ENCODE results near the gene CEP63.

Gene CEP63

DNA sequence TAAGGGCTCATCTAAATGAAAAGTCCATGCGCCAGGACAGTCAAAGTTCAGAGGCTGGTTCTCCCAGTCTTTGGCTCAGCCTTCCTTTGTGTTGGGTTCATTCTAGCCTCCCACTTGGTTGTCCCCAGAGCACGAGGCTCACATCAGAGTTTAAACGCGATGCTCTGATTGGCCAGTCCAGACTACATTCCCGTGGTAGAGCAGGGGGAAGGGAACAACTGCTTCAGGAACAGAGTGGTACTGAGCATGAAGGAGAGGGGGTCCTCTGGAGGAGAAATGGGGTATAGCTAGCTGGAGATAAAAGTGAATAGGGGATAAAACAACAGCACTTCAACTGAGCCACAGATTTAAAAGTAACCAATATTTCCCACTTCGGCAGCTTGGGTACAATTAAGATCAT, 32.2 kb upstream of the CEP63 start:
- no peak overlapping the region for H3K4me3 ChIP-seq (ENCODE audit: low read depth, low read length)
- DNase-seq (ENCODE audit: low read depth) = peak; percentile 7
- no peak for TF ChIP-seq MYC (IDR thresholded peaks at IDR 0.05; ENCODE audit: low read depth, low read length)
- TF ChIP-seq, protein P1, sequence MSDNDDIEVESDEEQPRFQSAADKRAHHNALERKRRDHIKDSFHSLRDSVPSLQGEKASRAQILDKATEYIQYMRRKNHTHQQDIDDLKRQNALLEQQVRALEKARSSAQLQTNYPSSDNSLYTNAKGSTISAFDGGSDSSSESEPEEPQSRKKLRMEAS (IDR thresholded peaks at IDR 0.05; ENCODE audit: low read depth, low read length) = no peak
- no peak for TF ChIP-seq POLR2A (IDR thresholded peaks at IDR 0.05; ENCODE audit: extremely low read depth, insufficient read length)
- peak; percentile 21 for TF ChIP-seq CTCF (IDR thresholded peaks at IDR 0.05; ENCODE audit: low read depth, low read length)

GRCh38 chr3:134457376-134458074, 28.3 kb upstream of the CEP63 start:
- TF ChIP-seq MYC (IDR thresholded peaks at IDR 0.05; ENCODE audit: low read depth, low read length) = no peak
- TF ChIP-seq POLR2A (IDR thresholded peaks at IDR 0.05; ENCODE audit: extremely low read depth, insufficient read length) = no peak
- TF ChIP-seq, protein P1 (IDR thresholded peaks at IDR 0.05; ENCODE audit: low read depth, low read length) = no peak
- TF ChIP-seq CTCF (IDR thresholded peaks at IDR 0.05; ENCODE audit: low read depth, low read length) = no peak
- no peak overlapping the region for H3K4me3 ChIP-seq (ENCODE audit: low read depth, low read length)
- DNase-seq (ENCODE audit: low read depth) = no peak

DNA sequence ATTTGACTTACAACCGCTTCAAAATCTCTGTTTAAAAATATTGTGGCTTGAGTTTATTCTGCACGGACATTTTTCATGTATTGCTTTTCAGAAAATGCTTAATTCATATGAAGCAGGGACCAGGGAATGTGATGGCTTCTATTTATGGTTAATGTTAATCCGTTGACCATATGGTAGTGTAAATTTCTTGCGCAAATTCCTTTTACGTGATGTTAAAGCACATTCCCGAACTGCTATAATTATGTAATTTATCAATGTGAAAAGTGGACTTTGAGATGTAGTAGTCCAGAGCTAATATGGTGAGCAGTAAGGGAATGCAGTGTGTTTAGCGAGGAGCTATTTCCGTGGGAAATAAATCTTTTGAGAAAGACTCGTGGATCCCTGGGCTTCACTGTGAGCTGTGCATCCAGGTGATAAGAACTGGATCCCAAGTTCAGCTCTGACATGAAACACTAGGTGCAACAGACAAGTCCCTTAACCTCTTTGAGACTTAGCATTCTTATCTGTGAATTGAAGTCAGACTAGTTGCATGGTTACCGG, 27.4 kb upstream of the CEP63 start:
- no peak for DNase-seq (ENCODE audit: low read depth)
- no peak overlapping the region for H3K4me3 ChIP-seq (ENCODE audit: low read depth, low read length)
- TF ChIP-seq MYC (IDR thresholded peaks at IDR 0.05; ENCODE audit: low read depth, low read length) (no peak), POLR2A (IDR thresholded peaks at IDR 0.05; ENCODE audit: extremely low read depth, insufficient read length) (no peak), CTCF (IDR thresholded peaks at IDR 0.05; ENCODE audit: low read depth, low read length) (no peak)
- TF ChIP-seq, protein P1 (IDR thresholded peaks at IDR 0.05; ENCODE audit: low read depth, low read length) = no peak

DNA sequence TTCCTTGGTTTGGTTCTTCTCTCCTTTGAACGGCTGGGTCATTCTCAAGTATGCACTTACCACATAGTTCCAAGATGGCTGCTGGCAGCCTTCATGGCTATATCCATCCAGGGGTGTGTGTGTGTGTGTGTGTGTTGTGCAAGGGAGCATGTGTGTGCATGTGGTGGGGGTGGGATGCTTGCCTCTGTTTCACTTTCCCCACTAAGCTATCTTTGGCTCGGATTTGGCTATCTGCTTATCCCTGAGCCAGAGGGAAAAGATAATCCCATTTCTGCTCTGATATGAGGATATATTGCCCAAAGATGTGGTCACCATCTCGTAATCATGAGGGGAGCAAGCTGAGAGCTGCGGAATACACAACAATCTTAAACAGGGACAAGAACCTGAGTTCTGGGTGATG, 26.3 kb upstream of the CEP63 start:
- TF ChIP-seq, protein P1 (IDR thresholded peaks at IDR 0.05; ENCODE audit: low read depth, low read length) = no peak
- TF ChIP-seq CTCF (IDR thresholded peaks at IDR 0.05; ENCODE audit: low read depth, low read length) = no peak
- no peak for TF ChIP-seq POLR2A (IDR thresholded peaks at IDR 0.05; ENCODE audit: extremely low read depth, insufficient read length)
- TF ChIP-seq MYC (IDR thresholded peaks at IDR 0.05; ENCODE audit: low read depth, low read length) = no peak
- H3K4me3 ChIP-seq (ENCODE audit: low read depth, low read length) = no peak overlapping the region
- no peak for DNase-seq (ENCODE audit: low read depth)

DNA sequence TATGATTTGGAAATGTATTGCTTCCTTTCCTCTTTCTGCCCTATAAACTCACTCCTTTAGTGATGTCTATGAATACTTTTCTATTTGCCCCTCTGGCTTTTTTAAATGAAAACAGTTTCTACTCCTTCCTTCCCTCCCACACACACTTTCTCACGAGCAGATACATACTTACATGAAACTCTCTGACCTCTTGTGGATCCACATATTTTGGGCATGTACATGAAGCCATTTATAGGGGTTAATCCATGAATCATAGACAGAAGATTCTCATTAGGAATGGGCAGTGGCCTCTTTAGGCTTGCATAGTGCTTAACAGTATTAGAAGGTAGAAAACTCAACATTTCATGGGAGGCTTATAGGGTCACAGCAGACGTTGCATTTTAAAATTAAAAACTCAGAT, 24.9 kb upstream of the CEP63 start:
- DNase-seq (ENCODE audit: low read depth) = no peak
- H3K4me3 ChIP-seq (ENCODE audit: low read depth, low read length) = no peak overlapping the region
- TF ChIP-seq MYC (IDR thresholded peaks at IDR 0.05; ENCODE audit: low read depth, low read length) (no peak), POLR2A (IDR thresholded peaks at IDR 0.05; ENCODE audit: extremely low read depth, insufficient read length) (no peak), CTCF (IDR thresholded peaks at IDR 0.05; ENCODE audit: low read depth, low read length) (no peak)

Measured in NB4 (cell line).